Panc1 (cell line): ENCODE results near the gene FHIT. TPM values are rescaled to one million over a fixed set of nuclear protein-coding genes. Genes with fewer than 3 reads are reported as not detected.

Source experiments
- ATAC-seq: fragments of 200-7000 bp; cut with Tn5 transposase; 2 replicates; pipeline ENCODE4 v1.9.1; 2020; ENCODE audit warnings: mild to moderate bottlenecking, moderate library complexity
- BruUV-seq: library from RNA; stranded (reverse); fragments of 400-500 nt; replicated peaks from 2 replicates; lab custom pipeline; 2021; lab: Mats Ljungman, UMichigan
- CTCF ChIA-PET: fragments of 300-600 bp; sonication (Branson Sonifier 250); formaldehyde crosslinking; loops from one replicate; lab custom pipeline; 2022; ENCODE audit warnings: antibody characterized with exemption; lab: Charles Lee
- POLR2A ChIA-PET: fragments of 300-600 bp; sonication (Branson Sonifier 250); formaldehyde crosslinking; loops from one replicate; lab custom pipeline; 2022; ENCODE audit warnings: antibody characterized with exemption; lab: Charles Lee
- DNase-seq: peaks from one replicate; pipeline ENCODE4 v3.0.0-alpha.2; 2010; ENCODE audit warnings: low read depth, low spot score
- H3K27ac ChIP-seq: 2 replicates; pipeline ENCODE4 v1.5.1; 2011; ENCODE audit warnings: mild to moderate bottlenecking, low read length, inconsistent platforms
- H3K27me3 ChIP-seq: fragments of 200-500 bp; sonication (Bioruptor generic); 2 replicates; pipeline ENCODE4 v1.6.0; 2014; ENCODE audit warnings: low read length, inconsistent platforms; ENCODE audit not compliant: control insufficient read depth, insufficient read depth
- H3K36me3 ChIP-seq: fragments of 200-500 bp; sonication (Bioruptor generic); 2 replicates; pipeline ENCODE4 v1.5.1; 2014; ENCODE audit warnings: inconsistent platforms, mild to moderate bottlenecking, low read length, moderate library complexity; ENCODE audit not compliant: control insufficient read depth, insufficient read depth
- H3K4me1 ChIP-seq: 2 replicates; pipeline ENCODE4 v1.5.1; 2011; ENCODE audit warnings: inconsistent platforms, mild to moderate bottlenecking, low read length, moderate library complexity; ENCODE audit not compliant: control insufficient read depth, insufficient read depth
- H3K4me3 ChIP-seq, 2 experiments: 2 replicates each; pipeline ENCODE4 v1.5.1; 2011 to 2012; ENCODE audit warnings: low read depth in 2 of 2, low read length in 2 of 2, mild to moderate bottlenecking in 2 of 2, inconsistent platforms in 1 of 2, moderate library complexity in 1 of 2
- H3K9me3 ChIP-seq: fragments of 200-500 bp; sonication (Bioruptor generic); 2 replicates; pipeline ENCODE4 v1.5.1; 2014; ENCODE audit warnings: low read depth, mild to moderate bottlenecking, inconsistent platforms, low read length, moderate library complexity; ENCODE audit not compliant: control insufficient read depth, insufficient read depth
- CTCF ChIP-seq: fragments of 450-650 bp; IDR thresholded peaks from 2 replicates; pipeline ENCODE4 v1.5.1; 2017; ENCODE audit warnings: mild to moderate bottlenecking
- POLR2AphosphoS5 ChIP-seq: IDR thresholded peaks from 2 replicates; pipeline ENCODE4 v1.6.1; 2012; ENCODE audit warnings: mild to moderate bottlenecking, low read depth, low read length, moderate library complexity
- REST ChIP-seq, 2 experiments: IDR thresholded peaks; 2 replicates each; pipeline ENCODE4 v1.6.1; 2011 to 2012; ENCODE audit warnings: low read depth in 2 of 2, control low read depth in 1 of 2, low read length in 1 of 2, mild to moderate bottlenecking in 1 of 2, moderate library complexity in 1 of 2; ENCODE audit not compliant: insufficient read depth in 1 of 2
- SIN3A ChIP-seq: IDR thresholded peaks from 2 replicates; pipeline ENCODE4 v1.6.1; 2012; ENCODE audit warnings: low read depth, mild to moderate bottlenecking, low read length, moderate library complexity, borderline replicate concordance; ENCODE audit not compliant: insufficient read depth
- TCF7L2 ChIP-seq: IDR thresholded peaks from 2 replicates; pipeline ENCODE4 v1.6.1; 2011; ENCODE audit warnings: mild to moderate bottlenecking, low read depth, low read length, inconsistent platforms
- in situ Hi-C: cut with HindIII; loops from 2 replicates; pipeline ENCODE4 v1.10.0; 2016; ENCODE audit warnings: low sequenced_read_pairs, low pct_unique_long_range_greater_than_20kb
- intact Hi-C: fragments of 100-400 bp; cut with micrococcal nuclease; formaldehyde crosslinking; loops from one replicate; pipeline ENCODE4 v1.10.0; 2022; ENCODE audit not compliant: unreplicated experiment
- total RNA-seq: library from RNA; stranded (reverse); gene quantifications from one replicate; pipeline ENCODE4 v1.2.1, GENCODE V29; 2021; ENCODE audit not compliant: unreplicated experiment

FHIT gene
- total RNA-seq, 1 experiment from 2014 or later: 2.2 TPM

- H3K27ac ChIP-seq: no peak overlapping the region
- DNase-seq: no peak
Observed at GRCh38 chr3:60573494-60573893, 677.8 kb downstream of the FHIT start.

GRCh38 chr3:60571511-60571910, 679.7 kb downstream of the FHIT start:
- Histone ChIP-seq H3K4me1 (no peaks in the 10 kb centered on the region), H3K9me3 (no peaks in the 10 kb centered on the region), H3K36me3 (no peaks in the 10 kb centered on the region), H3K27ac (no peak overlapping the region), H3K4me3 (no peak overlapping the region), H3K27me3 (no peaks in the 10 kb centered on the region)
- no TSS peak for BruUV-seq
- ATAC-seq (no peak), DNase-seq (no peak)
- in situ Hi-C loops (no loop called here), intact Hi-C loops (no loop called here)
- ChIA-PET POLR2A (no interaction called here), CTCF (no interaction called here)
- no peak for TF ChIP-seq REST (IDR thresholded peaks at IDR 0.05; ENCODE audit: insufficient read depth in 1 of 2, low read depth in 2 of 2, low read length in 1 of 2)
- no peak for TF ChIP-seq TCF7L2
- no peak for TF ChIP-seq SIN3A
- TF ChIP-seq POLR2AphosphoS5: no peak
- TF ChIP-seq CTCF: no peak

More at GRCh38 chr3:60573494-60573893, 677.8 kb downstream of the FHIT start:
- no peaks in the 10 kb centered on the region for H3K27me3 ChIP-seq
- TF ChIP-seq CTCF (no peak), REST (IDR thresholded peaks at IDR 0.05; ENCODE audit: insufficient read depth in 1 of 2, low read depth in 2 of 2, low read length in 1 of 2) (no peak)
- ChIA-PET POLR2A (no interaction called here), CTCF (interaction anchor here (0.6 kb wide), 1 partner anchor 35 kb away, joined by 4 read pairs; no protein-coding TSS in a partner anchor)
- in situ Hi-C loops (no loop called here), intact Hi-C loops (no loop called here)
- H3K9me3 ChIP-seq: no peaks in the 10 kb centered on the region
- no peak for ATAC-seq
- H3K4me3 ChIP-seq: no peak overlapping the region
- BruUV-seq: no TSS peak
- no peaks in the 10 kb centered on the region for H3K36me3 ChIP-seq
- H3K4me1 ChIP-seq: no peaks in the 10 kb centered on the region
